GM18868 (cell line): ENCODE results near the gene HBS1L.
A peak's percentile ranks its signal among the peaks of the same experiment; 100 is the strongest.

Experiments
- ATAC-seq: cut with Tn5 transposase; IDR thresholded peaks from one replicate; pipeline ENCODE4 v1.9.1; 2021; ENCODE audit warnings: mild to moderate bottlenecking, moderate library complexity; ENCODE audit not compliant: unreplicated experiment

The HBS1L gene

DNA sequence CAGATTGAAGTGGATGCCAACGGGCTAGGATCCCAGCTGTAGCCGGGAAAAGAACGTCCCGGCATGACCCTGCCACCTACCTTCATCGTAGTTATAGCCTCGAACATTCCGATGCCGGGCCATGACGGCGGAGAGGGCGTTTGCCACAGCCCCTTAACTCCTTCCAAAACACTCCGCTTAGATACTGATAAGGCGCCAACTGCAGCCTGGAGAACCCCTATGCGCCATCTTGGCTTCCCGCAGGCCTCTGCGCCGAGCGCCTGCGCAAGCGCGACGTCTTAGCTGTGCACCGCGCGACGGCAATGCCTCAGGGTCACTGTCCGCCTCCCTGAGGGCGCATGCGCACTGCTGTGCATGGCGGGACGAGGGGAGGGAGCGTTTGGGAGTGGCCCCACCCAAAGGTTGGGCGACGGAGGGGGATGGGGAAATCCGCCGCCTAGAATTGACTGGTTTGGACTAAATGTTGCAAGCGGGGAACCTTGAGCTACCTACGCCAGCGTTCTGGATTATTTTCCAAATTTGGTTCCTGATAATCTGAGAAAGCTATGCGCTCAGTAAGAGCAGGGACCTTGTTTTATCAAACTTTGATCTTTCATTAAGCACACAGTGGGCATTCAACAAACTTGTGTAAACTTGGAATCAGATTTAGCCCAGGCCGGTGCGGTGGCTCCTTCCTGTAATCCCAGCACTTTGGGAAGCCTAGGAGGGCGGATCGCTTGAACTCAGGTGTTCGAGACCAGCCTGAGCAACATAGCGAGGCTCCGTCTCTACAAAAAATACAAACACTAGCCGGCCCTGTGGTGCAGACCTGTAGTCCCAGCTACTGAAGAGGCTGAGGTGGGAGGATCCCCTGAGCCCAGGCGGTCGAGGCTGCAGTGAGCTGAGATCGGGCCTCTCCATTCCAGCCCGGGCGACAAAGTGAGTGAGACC, at the start of gene HBS1L:
Gene HBS1L (minus strand): TSS at position 254 of the 930 bp plus-strand sequence. CDS start 131 bp downstream, at position 123.
- peak; percentile 96 for ATAC-seq

DNA sequence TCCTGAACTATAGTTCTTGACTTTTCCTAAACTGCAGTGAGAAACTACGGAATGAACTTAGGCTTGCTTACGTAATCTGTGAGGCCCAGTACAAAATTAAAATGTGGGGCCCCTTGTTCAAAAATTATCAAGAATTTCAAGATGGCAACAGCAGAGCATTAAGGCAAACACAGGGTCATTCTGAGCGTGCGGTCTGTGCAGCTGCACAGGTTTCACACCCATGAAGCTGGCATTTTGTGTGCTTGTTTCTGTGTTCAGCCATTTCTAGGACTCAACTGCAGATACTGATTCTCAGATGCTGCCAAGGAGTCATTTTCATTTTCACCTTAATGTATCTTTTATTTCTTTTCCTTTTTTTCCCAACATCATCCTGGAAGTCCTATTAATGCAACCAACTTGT, 49.6 kb upstream of the HBS1L start:
- ATAC-seq, result no peak

DNA sequence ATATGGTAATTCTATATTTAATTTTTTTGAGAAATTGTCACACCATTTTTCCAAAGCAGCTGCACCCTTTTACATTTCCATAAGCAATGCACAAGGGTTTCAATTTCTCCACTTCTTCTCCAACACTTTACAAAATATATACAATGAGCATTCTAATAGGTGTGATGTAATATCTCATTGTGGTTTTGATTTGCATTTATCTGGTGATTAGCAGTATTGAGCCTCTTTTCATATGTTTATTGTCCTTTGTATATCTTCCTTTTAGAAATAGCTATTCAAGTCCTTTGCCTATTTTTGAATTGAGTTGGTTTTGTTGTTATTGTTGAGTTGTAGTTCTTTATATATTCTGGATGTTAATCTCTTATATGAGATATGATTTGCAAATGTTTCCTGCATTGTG, 47.6 kb upstream of the HBS1L start:
- no peak for ATAC-seq

GRCh38 chr6:135097172-135097571, 42.5 kb upstream of the HBS1L start:
- no peak for ATAC-seq

GRCh38 chr6:135096403-135097130, 41.9 kb upstream of the HBS1L start:
- no peak for ATAC-seq

DNA sequence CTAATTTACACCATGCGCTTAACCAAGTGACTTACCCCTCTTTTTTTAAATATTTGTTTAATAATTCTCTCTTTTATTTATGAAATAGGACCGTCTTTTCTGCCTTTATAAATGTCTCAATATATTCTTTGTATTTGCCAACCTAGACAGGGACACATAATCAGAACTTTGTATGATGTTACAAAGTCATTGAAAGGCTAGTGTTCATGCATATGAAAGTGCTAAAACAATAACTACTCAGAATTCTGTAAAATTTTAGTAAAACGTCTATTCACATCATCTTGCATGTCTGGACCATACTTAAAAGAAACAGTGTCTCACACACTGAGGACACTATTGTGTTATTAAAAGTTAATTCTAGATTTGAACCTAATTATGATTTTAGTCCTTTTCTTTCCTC, 41.1 kb upstream of the HBS1L start:
- no peak for ATAC-seq

DNA sequence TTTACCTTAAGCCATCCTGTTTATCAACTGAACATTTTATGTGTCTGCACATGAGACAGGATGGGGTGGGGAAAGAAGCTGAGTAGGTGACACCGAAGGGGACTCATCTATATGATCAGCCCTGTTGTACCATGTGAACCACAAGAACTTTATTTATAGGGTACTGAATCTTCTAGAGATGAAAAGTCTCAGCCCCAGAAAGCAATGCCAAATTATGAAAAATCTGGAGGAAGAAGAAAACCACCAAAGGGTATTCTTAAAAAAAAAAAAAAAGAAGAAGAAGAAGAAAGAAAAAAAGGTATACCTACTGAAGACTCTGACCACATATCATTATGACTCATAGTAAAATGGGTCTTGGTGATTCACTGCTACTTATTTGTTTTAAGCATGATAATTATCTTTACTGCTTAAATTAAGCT, 39.8 kb upstream of the HBS1L start:
- no peak for ATAC-seq

GRCh38 chr6:135093578-135093977, 39.0 kb upstream of the HBS1L start:
- ATAC-seq, result no peak

GRCh38 chr6:135092724-135093123, 38.1 kb upstream of the HBS1L start:
- ATAC-seq, result no peak

- ATAC-seq, result no peak
Observed at GRCh38 chr6:135090819-135091218, 36.2 kb upstream of the HBS1L start.

- ATAC-seq, result no peak
Observed at GRCh38 chr6:135089901-135090300, 35.3 kb upstream of the HBS1L start.

DNA sequence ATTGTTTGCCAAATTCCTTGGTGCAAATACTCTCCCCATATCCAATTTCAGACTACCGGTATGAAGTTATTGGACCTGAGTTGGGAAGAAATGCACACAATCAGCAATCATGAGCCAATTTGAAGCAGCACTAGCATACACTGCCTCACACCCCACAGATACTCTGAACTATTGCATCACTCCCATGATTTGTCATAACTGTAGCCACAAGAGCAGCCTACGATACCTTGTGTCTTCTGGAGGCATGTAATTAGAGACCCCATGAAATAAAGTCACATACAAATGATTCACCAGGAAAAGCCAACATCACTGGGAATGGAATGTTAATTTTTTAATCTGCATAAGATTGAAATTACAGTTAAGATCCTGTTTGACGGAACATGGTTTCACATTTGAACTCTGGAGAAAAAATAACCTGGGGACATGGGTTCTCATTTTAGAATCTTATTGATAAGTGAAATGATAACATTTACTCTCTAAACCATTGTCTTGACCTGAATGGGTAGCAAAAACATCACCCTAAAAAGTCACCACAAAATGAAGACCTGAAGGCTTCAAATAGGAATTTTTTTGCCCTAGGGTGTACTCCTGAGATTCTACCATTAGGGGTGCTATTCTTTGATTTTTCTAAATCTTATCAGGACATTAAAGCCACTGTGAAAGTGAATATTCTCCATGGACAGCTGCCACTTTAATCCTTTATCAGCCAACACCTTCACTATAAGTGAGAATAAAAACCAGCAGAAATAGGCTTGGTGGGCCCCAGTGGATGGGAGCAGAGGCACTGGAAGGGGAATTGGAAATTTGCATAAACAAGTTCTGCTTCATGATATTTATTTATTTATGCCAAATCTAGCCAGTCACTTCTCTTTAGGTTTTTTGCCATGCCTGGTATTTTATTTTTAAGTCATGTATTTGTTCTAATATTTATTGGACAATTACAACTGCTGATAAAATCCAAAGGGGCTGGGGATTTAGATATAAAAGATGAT, 34.5 kb upstream of the HBS1L start:
- ATAC-seq, result peak; percentile 83

DNA sequence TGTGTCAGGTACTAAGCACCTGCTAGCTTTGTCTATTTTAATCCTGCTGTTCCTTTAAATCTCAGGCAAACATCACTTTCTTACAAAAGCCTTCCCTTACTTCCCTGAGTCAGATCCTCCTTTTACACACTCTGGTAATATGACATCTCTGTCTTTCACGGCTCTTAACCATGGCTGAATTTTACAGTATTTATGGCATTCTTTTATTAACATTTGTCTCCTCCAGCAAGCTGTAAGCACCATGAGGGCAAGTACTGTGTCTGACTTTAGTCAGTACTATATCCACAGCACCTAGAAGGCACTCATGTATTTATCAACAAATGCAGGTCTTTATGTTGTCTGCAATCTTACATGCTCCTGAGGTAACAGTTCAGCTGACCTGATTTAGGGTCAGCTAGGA, 33.7 kb upstream of the HBS1L start:
- no peak for ATAC-seq

GRCh38 chr6:135087803-135088202, 33.2 kb upstream of the HBS1L start:
- ATAC-seq, result no peak

DNA sequence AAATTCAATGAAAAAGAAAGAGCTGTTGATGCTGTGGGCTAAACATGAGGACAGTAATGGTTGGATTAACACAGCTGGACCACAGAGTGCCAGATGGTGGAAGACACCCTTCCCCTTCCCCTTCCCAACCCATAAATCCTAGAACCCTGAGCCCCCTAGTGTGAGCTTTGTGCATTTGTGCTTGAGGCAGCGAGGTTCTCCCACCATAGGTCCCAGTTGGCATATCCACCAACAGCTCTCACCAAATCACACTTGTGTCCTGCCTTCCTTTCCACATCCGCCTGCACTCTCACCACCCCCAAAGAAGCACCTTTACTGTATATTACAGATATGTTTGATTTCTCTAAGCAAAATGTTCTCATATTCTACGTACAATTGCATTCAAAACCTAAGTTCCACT, 32.8 kb upstream of the HBS1L start:
- ATAC-seq, result no peak

DNA sequence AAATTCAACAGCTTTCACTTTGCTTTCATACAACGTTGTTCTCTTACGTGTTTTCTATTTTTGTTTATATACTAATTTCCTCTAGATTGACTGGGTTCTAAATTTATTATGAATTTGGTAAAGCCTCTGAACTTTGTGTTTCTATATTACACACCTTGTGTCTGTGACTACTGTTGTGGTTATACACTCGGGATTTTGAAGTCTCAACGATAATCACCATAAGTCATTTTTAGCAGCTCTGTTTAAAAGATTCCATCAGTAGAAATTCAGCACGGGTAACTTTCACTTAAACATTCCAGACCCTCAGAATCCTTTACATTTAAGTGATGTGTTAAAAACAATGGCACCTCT, 31.8 kb upstream of the HBS1L start:
- ATAC-seq, result peak; percentile 38

GRCh38 chr6:135085700-135086413, 31.2 kb upstream of the HBS1L start:
- ATAC-seq, result peak; percentile 31

GRCh38 chr6:135084916-135085269, 30.3 kb upstream of the HBS1L start:
- no peak for ATAC-seq

- no peak for ATAC-seq
Observed at GRCh38 chr6:135084001-135084915, 29.6 kb upstream of the HBS1L start.
